ENCODE results near the gene RSPH6A.
"Not testable (repeated sequence)": the region's sequence is repeated elsewhere in the genome, so short reads cannot be mapped to it uniquely, and the experiment has no call there.

Gene RSPH6A

DNA sequence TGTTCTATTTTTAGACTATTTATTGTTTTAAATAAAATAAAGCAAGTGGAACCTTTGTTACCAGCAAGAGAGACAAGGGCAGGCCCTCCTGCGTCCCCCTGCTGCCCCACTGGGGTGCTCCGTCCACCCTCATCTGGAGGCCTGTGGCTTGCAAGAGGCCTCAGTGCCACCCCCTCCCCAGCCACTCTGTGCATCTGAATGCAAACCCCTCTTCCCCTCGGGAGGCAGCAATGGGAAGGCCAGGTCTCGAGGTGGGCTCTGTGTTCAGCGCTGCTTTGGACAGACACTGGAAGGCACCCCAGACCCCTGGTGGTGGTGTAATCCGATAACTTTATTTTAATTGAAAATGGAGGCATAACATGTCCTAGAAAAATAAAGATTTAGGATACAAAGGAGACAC is 50.6 kb downstream of the RSPH6A start:
- no peak for DNase-seq

DNA sequence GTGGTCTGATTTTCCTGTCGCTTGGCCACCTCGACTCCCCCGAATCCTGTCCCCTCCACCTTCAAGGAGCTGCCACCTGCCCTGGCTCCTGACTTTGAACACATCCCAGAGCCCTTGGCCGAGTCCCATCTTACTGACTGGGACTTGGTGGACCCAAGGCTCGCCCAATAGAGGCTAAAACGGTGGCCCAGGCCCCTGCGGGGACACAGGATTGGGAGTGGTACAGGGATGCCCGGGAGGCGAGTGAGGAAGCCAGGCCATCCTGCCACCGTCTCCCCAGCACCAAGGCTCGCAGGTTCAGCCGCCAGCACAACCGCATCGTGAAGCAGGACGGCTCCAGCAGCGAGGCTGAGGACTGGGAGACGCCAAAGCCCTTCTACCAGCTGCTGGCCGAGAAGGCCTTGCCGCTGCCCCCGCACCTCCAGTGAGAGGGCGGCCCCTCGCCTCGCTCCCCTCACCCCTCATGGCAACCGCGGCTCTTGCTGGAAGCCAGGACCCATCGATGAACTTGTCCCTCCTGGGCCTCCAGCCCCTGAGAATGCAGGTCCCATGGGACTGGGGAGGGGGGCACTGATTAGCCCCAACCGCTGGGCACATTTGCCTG is 51.3 kb downstream of the RSPH6A start:
- DNase-seq: no peak

DNA sequence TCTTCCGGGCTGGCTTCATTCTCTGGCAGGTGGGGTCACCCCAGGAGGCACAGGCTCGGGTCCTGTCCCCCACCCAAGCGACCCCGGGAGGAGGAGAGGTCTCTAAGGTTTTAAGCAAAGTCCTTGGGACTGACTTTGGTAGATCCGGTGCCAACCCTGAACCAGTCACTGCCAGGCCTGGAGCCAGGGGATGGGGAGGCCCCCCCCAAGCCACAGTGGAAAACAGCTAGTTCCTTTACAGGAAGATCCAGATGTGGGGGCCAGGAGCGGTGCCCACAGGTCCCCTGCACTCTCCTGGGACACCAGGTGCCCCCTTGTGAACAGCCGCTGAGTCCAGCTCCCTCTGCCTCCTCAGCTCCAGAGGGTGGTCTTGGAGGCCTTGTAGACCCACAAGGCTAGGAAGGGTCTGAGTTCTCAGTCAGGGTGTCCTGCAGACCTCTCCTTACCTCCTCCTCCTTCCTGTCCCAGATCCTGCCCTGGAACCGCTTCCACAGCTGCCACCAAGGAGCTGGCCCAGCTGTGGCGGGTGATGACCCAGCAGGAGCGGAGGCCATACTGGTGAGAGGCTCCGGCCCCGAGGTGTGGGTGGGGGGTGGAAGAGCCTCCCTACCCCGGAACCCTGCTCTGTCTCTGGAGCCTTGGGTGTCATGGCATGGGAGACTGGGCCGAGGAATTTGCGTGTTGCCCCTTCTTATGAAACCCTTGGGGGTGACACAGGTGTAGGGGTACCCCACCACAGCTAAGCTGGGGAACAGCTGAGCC is 52.1 kb downstream of the RSPH6A start:
- DNase-seq: no peak

DNA sequence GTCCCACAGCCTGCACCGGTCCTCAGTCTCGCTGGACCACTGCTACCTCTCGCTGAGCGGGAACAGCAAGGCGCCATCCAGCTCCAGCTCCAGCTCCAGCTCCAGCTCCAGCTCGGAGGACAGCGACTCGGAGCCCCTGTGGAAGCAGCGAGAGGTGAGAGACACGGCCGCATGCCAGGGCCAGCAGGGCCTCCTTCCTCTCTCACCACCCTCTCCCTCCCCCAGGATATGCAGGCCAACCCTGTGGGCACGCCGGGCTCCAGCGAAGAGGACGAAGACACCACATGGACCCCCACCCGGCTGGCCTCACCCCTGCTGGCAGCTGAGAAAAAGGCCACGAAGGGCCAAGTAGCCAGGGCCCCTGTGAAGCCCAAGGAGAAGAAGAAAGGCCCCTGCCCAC is 53.4 kb downstream of the RSPH6A start:
- DNase-seq: no peak

DNA sequence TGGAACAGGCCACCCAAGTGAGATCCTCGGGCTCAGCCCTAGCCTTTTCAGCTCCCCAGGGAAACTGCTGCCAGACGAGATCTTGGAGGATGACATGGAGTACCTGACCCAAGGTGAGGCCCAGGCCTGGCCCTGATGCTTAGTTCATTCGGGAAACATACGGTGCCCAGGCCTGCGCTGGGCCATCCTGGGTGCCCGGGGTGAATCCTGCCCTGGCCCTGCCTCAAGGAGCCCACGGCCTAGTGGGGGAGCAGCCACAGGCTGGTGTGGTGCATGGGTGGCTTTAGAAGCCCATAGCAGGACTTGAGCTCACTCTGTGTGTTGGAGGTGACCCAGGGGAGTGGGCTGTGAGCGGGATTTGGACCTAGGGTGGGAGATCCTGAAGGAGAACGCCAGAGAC is 56.2 kb downstream of the RSPH6A start:
- DNase-seq: no peak

DNA sequence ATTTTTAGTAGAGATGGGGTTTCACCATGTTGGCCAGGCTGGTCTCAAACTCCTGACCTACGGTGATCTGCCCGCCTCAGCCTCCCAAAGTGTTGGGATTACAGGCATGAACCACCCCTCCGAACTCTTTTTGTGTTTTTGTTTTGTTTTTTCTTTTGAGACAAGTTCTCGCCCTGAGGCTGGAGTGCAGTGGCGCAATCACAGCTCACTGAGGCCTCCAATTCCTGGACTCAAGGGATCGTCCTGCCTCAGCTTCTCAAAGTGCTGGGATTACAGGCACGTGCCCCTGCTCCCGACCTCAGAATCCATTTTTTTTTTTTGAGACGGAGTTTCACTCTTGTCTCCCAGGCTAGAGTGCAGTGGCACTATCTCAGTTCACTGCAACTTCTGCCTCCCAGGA is 57.4 kb downstream of the RSPH6A start:
- DNase-seq: no peak

DNA sequence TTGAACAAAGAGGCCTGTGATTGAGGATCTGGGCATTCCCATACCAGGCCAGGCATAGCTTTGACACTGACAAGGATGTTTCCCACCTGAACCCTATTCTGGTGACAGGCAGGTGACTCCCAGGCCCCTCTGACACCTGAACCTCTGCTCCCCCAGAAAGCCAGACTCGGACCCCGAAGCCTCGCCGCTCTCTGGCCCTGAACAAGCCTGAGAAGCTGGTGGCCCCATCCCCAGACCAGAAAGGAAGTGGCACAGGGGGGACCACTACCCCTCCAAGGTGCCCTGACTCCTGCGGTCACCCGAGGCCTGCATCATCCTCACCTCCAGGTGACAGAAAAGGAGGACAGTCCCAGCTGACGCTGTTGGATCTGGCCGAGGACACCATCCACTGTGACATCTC is 60.8 kb downstream of the RSPH6A start:
- DNase-seq: no peak

DNA sequence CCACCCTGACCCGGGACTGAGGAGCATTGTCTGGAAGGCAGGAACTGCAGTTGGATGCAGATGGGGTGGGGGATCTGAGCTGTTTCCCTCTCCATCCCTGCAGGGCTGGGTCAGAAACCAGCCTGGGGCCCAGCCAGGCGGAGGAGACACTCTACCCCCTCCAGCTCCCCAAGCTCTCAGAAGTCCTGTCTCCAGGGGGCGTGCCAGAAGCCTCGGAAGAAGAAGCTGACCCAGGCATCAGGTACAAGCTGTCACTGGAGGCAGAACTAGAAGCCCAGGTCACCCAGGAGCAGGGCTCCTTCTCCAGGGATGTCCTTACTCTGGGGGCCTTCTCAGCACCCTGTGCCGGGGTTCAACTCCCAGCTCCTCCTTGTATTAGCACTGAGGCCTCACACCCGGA is 61.6 kb downstream of the RSPH6A start:
- no peak for DNase-seq

DNA sequence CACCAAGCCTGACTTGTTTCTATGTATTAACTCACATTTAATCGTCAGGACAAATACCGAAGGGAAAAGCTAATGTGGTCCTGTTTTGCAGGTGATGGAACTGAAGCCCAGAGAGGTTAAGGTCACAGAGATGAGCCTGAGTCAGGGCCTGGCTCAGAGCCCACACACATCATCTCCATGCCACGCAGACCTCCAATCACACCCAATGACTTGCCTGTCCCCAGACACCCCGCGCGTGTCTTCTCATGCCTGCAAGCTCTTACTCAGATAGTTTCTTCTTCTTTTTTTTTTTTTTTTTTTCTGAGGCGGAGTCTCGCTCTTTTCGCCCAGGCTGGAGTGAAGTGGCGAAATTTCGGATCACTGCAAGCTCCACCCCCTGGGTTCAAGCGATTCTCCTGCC is 62.5 kb downstream of the RSPH6A start:
- DNase-seq: no peak

DNA sequence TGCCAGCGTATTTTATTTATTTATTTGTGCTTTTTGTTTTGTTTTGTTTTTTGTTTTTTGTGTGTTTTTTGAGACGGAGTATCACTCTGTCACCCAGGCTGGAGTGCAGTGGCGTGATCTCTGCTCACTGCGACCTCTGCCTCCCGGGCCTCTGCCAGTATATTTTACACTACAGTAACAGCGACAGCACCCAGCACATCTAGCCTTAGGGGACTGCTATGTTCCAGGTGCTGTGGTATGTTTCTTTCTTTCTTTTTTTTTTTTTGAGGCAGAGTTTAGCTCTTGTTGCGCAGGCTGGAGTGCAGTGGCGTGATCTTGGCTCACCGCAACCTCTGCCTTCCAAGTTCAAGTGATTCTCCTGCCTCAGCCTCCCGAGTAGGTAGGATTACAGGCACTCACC is 63.6 kb downstream of the RSPH6A start:
- not testable (repeated sequence) for DNase-seq

DNA sequence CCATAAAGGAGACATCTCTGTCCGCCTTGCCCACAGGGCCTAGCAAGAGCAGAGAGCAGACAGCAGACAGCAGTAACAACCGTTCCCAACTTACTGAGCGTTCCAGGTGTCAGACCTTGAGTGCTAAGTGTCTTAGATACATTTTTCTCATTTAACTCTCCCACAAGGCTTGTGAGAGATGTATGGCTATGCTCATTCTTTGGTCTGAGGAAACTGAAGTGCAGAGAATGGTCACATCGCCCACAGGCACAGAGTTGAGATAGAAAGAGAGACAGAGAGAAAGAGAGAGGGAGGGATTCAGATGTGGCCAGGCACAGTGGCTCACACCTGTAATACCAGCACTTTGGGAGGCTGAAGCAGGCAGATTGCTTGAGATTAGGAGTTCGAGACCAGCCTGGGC is 67.6 kb downstream of the RSPH6A start:
- no peak for DNase-seq

DNA sequence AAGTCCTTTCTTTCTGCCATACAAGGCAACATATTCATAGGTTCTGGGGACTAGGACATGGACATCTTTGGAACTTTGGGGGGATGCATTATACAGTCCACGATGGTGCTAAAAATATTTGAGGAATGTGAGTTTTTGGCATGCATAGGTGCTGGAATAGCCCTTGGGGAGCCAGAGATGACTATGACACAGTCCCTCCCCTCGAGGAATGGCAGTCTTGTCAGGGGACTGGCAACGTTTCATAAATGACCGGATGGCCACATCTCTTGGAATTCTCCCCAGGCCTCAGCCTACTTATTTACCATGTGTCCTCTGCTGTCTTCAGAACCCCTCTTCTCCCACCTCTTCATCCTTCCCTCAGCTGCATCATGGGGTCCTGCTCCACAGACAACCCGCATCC is 68.2 kb downstream of the RSPH6A start:
- no peak for DNase-seq
